Measurements from ENCODE around the gene TRIP10. TPM values are rescaled to one million over a fixed set of nuclear protein-coding genes. Genes with fewer than 3 reads are reported as not detected.

Gene TRIP10
- total and polyA plus RNA-seq, 2 of the 13 experiments (the other 11 are each of a cell fraction or from before 2014, with no cell fraction given) = 32.5 to 33.2 TPM

- no peak for TF ChIP-seq HNF1A (IDR thresholded peaks at IDR 0.05; ENCODE audit: low read depth)
- no peak for TF ChIP-seq HNF1A (CRISPR knock-in tag; IDR thresholded peaks at IDR 0.05; ENCODE audit: borderline replicate concordance)
- no peak for TF ChIP-seq HOXD1 (CRISPR knock-in tag; IDR thresholded peaks at IDR 0.05)
- peak; percentile 76; the same call in 1 of the 2 replicates for TF ChIP-seq TFDP1 (CRISPR knock-in tag; IDR thresholded peaks at IDR 0.05; ENCODE audit: borderline replicate concordance)
- TF ChIP-seq ZNF7 (CRISPR knock-in tag; IDR thresholded peaks at IDR 0.05) = no peak
- no peak for TF ChIP-seq PHB2 (IDR thresholded peaks at IDR 0.05; ENCODE audit: partially characterized antibody)
- peak; percentile 71 for TF ChIP-seq HDAC1 (CRISPR knock-in tag; IDR thresholded peaks at IDR 0.05)
- TF ChIP-seq NR1H2 (CRISPR knock-in tag; IDR thresholded peaks at IDR 0.05; ENCODE audit: borderline replicate concordance, low read depth) = no peak
- no peak for TF ChIP-seq MATR3 (CRISPR knock-in tag; IDR thresholded peaks at IDR 0.05)
- TF ChIP-seq ZNF616 (CRISPR knock-in tag; IDR thresholded peaks at IDR 0.05; ENCODE audit: low read depth) = 0 out of 2 replicates have a peak, but pooled peaks have one; percentile 33
- TF ChIP-seq FLYWCH1 (CRISPR knock-in tag; IDR thresholded peaks at IDR 0.05) = no peak
- TF ChIP-seq ZEB1 (IDR thresholded peaks at IDR 0.05; ENCODE audit: insufficient replicate concordance, low read depth) = peak; percentile 45
- TF ChIP-seq ETV6 (CRISPR knock-in tag; conservative IDR thresholded peaks at IDR 0.05) = no peak
- TF ChIP-seq ZNF501 (CRISPR knock-in tag; IDR thresholded peaks at IDR 0.05) = peak; percentile 88; the same call in 1 of the 2 replicates
- no peak for TF ChIP-seq DZIP1 (CRISPR knock-in tag; IDR thresholded peaks at IDR 0.05)
- no peak for TF ChIP-seq ONECUT2 (CRISPR knock-in tag; IDR thresholded peaks at IDR 0.05)
- TF ChIP-seq SIX1 (CRISPR knock-in tag; IDR thresholded peaks at IDR 0.05; ENCODE audit: borderline replicate concordance) = no peak
- peak; percentile 48 for TF ChIP-seq SP2 (CRISPR knock-in tag; IDR thresholded peaks at IDR 0.05)
- TF ChIP-seq NFE2L2 (IDR thresholded peaks at IDR 0.05; ENCODE audit: low read length) = no peak
- TF ChIP-seq NR3C1 (CRISPR knock-in tag; IDR thresholded peaks at IDR 0.05) = no peak
- TF ChIP-seq PBX3 (CRISPR knock-in tag; IDR thresholded peaks at IDR 0.05; ENCODE audit: borderline replicate concordance) = no peak
Measured at GRCh38 chr19:6752256-6753177, 13.0 kb downstream of the TRIP10 start (continued).

All from HepG2 (cell line).